NCI-H146 (cell line): Measurements from ENCODE around the gene COL9A3.
A peak's percentile ranks its signal among the peaks of the same experiment; 100 is the strongest.

ENCODE experiments used
- DNase-seq: peaks from one replicate; lab custom pipeline; 2025; lab: John Stamatoyannopoulos, UW

COL9A3 gene

GRCh38 chr20:62880147-62880934 lies 63.5 kb downstream of the COL9A3 start:
- no peak for DNase-seq

GRCh38 chr20:62880935-62881661 lies 64.2 kb downstream of the COL9A3 start:
- DNase-seq, result no peak

GRCh38 chr20:62881662-62882395 lies 65.0 kb downstream of the COL9A3 start:
- DNase-seq, result no peak

GRCh38 chr20:62882426-62882825 lies 65.6 kb downstream of the COL9A3 start:
- DNase-seq, result no peak

- no peak for DNase-seq
Measured at GRCh38 chr20:62884556-62884955, 67.7 kb downstream of the COL9A3 start.

- DNase-seq, result no peak
Measured at GRCh38 chr20:62885046-62885895, 68.4 kb downstream of the COL9A3 start.

GRCh38 chr20:62885896-62886708 lies 69.3 kb downstream of the COL9A3 start:
- DNase-seq, result no peak

GRCh38 chr20:62886709-62887058 lies 69.8 kb downstream of the COL9A3 start:
- peak; percentile 75 for DNase-seq

GRCh38 chr20:62887152-62887859 lies 70.5 kb downstream of the COL9A3 start:
- DNase-seq, result no peak

GRCh38 chr20:62887860-62888239 lies 71.0 kb downstream of the COL9A3 start:
- DNase-seq, result peak; percentile 87

GRCh38 chr20:62888406-62888805 lies 71.6 kb downstream of the COL9A3 start:
- DNase-seq, result no peak

GRCh38 chr20:62888910-62889309 lies 72.1 kb downstream of the COL9A3 start:
- DNase-seq, result no peak

- no peak for DNase-seq
Measured at GRCh38 chr20:62889411-62889810, 72.6 kb downstream of the COL9A3 start.

GRCh38 chr20:62889871-62890270 lies 73.0 kb downstream of the COL9A3 start:
- no peak for DNase-seq

- DNase-seq, result no peak
Measured at GRCh38 chr20:62890444-62890843, 73.6 kb downstream of the COL9A3 start.
